Smooth muscle cell (in vitro differentiated cells): ENCODE data around the gene RCN2. TPM values are rescaled to one million over a fixed set of nuclear protein-coding genes. Genes with fewer than 3 reads are reported as not detected.

Source experiments
- DNase-seq: peaks from one replicate; lab custom pipeline; 2025; ENCODE audit not compliant: unreplicated experiment; lab: John Stamatoyannopoulos, UW
- H2AFZ ChIP-seq: fragments of 200-600 bp; sonication (generic); 2 replicates; pipeline ENCODE4 v1.6.0; 2016; ENCODE audit warnings: antibody characterized with exemption, low read depth, mild to moderate bottlenecking
- H3F3A ChIP-seq: fragments of 200-600 bp; sonication (generic); 2 replicates; pipeline ENCODE4 v1.6.0; 2017; ENCODE audit warnings: antibody characterized with exemption, low read depth
- H3K27ac ChIP-seq: fragments of 200-600 bp; sonication (generic); 2 replicates; pipeline ENCODE4 v1.5.1; 2016; ENCODE audit warnings: low read depth, mild to moderate bottlenecking
- H3K27me3 ChIP-seq: fragments of 200-600 bp; sonication (generic); 2 replicates; pipeline ENCODE4 v1.6.1; 2016; ENCODE audit warnings: low read depth, mild to moderate bottlenecking
- H3K36me3 ChIP-seq: fragments of 200-600 bp; sonication (generic); 2 replicates; pipeline ENCODE4 v1.5.1; 2016; ENCODE audit warnings: low read depth
- H3K4me1 ChIP-seq: fragments of 200-600 bp; sonication (generic); 2 replicates; pipeline ENCODE4 v1.5.1; 2016; ENCODE audit warnings: low read depth
- H3K4me2 ChIP-seq: fragments of 200-600 bp; sonication (generic); 2 replicates; pipeline ENCODE4 v1.6.0; 2016; ENCODE audit warnings: mild to moderate bottlenecking
- H3K4me3 ChIP-seq: fragments of 200-600 bp; sonication (generic); 2 replicates; pipeline ENCODE4 v1.5.1; 2016; ENCODE audit warnings: mild to moderate bottlenecking
- H3K79me2 ChIP-seq: fragments of 200-600 bp; sonication (generic); 2 replicates; pipeline ENCODE4 v1.6.0; 2016; ENCODE audit warnings: low read depth, mild to moderate bottlenecking
- H3K9ac ChIP-seq: fragments of 200-600 bp; sonication (generic); 2 replicates; pipeline ENCODE4 v1.6.0; 2016; ENCODE audit warnings: low read depth
- H3K9me3 ChIP-seq: fragments of 200-600 bp; sonication (generic); replicated peaks from 2 replicates; pipeline ENCODE4 v1.5.1; 2016; ENCODE audit warnings: low read depth
- H4K20me1 ChIP-seq: fragments of 200-600 bp; sonication (generic); 2 replicates; pipeline ENCODE4 v1.6.0; 2016; ENCODE audit warnings: low read depth
- CTCF ChIP-seq: fragments of 200-600 bp; sonication (generic); IDR thresholded peaks from 2 replicates; pipeline ENCODE4 v1.5.1; 2017; ENCODE audit warnings: borderline replicate concordance, mild to moderate bottlenecking, antibody characterized with exemption; ENCODE audit not compliant: insufficient read depth, poor library complexity, severe bottlenecking
- WGBS: methylation state at CpG from one replicate; pipeline ENCODE4 v1.1.7; 2016; ENCODE audit warnings: low lambda C conversion rate; 5-methylcytosine and 5-hydroxymethylcytosine counted together
- polyA plus RNA-seq: library from polyadenylated mRNA; unstranded; fragments of >200 nt; fragmentation: Nextera tagmentation; extraction: Ambion mirVana; gene quantifications from 2 replicates; pipeline ENCODE4 v1.2.1, GENCODE V29; 2016
- total RNA-seq: library from RNA; depleted of rRNA; stranded (reverse); fragments of >200 nt; gene quantifications from 2 replicates; pipeline ENCODE4 v1.2.3, GENCODE V29; 2014

The RCN2 gene
- total and polyA plus RNA-seq, 2 experiments from 2014 or later, result 190 to 200 TPM

GRCh38 chr15:76953913-76954312 lies 22.4 kb downstream of the RCN2 start:
- no peaks in the 10 kb centered on the region for H3K9me3 ChIP-seq
- no peaks in the 10 kb centered on the region for H3K27me3 ChIP-seq
- H3K9ac ChIP-seq, result no peak overlapping the region
- no peak overlapping the region for H3K4me3 ChIP-seq
- H3K27ac ChIP-seq, result no peak overlapping the region
- no peaks in the 10 kb centered on the region for H4K20me1 ChIP-seq
- no peak overlapping the region for H2AFZ ChIP-seq
- H3K36me3 ChIP-seq, result peaks cover under 1% of the 10 kb centered on the region
- no peak overlapping the region for H3K4me2 ChIP-seq
- H3K4me1 ChIP-seq, result peaks cover 3% of the 10 kb centered on the region
- DNase-seq, result no peak
- H3K79me2 ChIP-seq, result no peaks in the 10 kb centered on the region
- H3F3A ChIP-seq, result no peaks in the 10 kb centered on the region
- TF ChIP-seq CTCF, result no peak
- 61% methylated on average over 3 of the region's 3 CpGs for WGBS

DNA sequence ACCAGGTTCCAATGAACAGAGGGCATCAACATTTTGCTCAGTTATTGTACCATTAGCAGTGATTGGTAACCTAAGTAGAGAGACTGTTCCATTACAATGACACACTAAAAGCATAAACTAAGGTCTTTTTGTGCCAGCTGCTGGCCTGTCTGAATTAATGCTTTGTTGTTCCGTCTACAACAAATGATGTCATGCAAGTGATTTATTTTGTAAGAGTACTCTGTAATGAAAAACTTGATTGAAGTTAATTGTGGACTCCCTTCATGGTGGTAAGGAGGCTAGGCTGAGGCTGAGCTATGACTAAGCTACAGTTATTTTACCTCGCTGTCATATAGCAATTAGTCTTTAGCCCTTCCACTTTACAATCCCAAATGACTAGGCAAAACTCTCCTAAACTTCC lies 23.2 kb downstream of the RCN2 start:
- Histone ChIP-seq H3F3A (no peaks in the 10 kb centered on the region), H3K27me3 (no peaks in the 10 kb centered on the region), H3K4me1 (peaks cover 3% of the 10 kb centered on the region), H4K20me1 (no peaks in the 10 kb centered on the region), H3K79me2 (no peaks in the 10 kb centered on the region), H3K27ac (no peak overlapping the region), H3K4me2 (no peak overlapping the region), H3K9me3 (no peaks in the 10 kb centered on the region), H3K4me3 (no peak overlapping the region), H2AFZ (no peak overlapping the region), H3K9ac (no peak overlapping the region), H3K36me3 (no peaks in the 10 kb centered on the region)
- TF ChIP-seq CTCF, result no peak
- DNase-seq, result no peak
- WGBS, result 59% methylated on average over 2 of the region's 2 CpGs

- Histone ChIP-seq H3K27me3 (no peaks in the 10 kb centered on the region), H3K9ac (no peak overlapping the region), H3K4me1 (peaks cover under 1% of the 10 kb centered on the region), H3K36me3 (no peaks in the 10 kb centered on the region), H3K79me2 (no peaks in the 10 kb centered on the region), H3K9me3 (no peaks in the 10 kb centered on the region), H3K27ac (no peak overlapping the region), H4K20me1 (no peaks in the 10 kb centered on the region), H3F3A (no peaks in the 10 kb centered on the region), H2AFZ (no peak overlapping the region), H3K4me3 (no peak overlapping the region), H3K4me2 (no peak overlapping the region)
- 76% methylated on average over 6 of the region's 6 CpGs for WGBS
- TF ChIP-seq CTCF, result no peak
- DNase-seq, result no peak
These were observed 29.9 kb downstream of the RCN2 start for GRCh38 chr15:76961268-76962011.
